GM18519 (cell line): ENCODE measurements around the gene ATP1A4.

ENCODE experiments used
- ATAC-seq: cut with Tn5 transposase; IDR thresholded peaks from one replicate; pipeline ENCODE4 v1.9.1; 2021; ENCODE audit warnings: mild to moderate bottlenecking, moderate library complexity; ENCODE audit not compliant: unreplicated experiment, low FRiP score

Gene ATP1A4

DNA sequence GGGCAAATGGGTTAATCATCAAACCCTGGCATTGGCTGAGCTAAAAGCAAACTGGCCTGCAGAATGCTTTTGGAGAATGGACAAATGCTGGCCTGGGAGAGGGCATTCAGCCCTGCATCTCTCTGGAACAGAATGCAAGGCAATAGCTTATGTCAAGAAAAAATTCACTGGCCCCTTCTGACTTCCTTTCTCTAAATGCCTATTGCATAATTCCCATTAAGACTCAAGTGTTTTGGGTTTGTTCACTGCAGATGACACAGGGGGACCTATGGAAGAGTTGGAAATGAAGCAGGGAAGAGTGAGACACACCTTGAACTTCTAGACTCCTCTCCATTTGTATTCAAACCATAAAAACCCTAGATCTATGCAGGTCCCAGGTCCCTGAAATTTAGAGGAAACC, 69.7 kb downstream of the ATP1A4 start:
- no peak for ATAC-seq

DNA sequence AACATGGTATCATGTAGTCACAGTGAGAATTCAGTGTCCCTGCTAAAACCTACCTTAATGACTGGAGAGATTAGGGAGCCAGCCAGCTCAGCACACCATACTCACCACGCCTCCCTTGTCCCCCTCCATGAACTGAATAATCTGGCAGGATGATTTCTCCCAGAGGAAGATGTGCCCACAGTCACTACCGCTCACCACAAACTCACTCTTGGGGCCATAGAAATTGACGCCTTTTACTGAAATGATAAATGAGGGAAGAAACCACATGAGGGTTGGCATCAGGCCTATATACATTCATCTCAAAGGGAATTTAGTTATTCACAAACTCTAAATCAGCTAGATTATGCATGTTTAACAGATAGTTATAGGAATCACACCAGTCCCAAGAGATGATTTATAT, 71.1 kb downstream of the ATP1A4 start:
- ATAC-seq, result no peak

DNA sequence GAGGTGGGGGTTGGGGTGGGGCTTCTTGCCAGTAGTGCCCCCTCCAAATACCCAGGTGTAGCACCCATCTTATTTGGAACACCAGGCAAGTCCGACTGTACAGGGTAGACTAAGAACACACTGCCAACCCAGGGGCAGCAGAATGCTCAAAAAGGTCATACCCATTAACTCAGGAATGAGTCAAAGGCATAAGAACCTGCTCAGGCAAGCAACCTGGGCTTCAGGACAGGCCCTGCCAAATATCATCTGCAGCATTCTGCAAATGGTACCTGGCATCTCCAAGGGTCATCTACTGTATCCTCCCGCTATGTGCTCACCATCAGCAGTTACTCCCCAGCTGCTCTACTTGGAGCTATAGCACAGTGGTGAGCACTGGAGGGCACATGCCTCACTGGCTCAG, 73.2 kb downstream of the ATP1A4 start:
- no peak for ATAC-seq

DNA sequence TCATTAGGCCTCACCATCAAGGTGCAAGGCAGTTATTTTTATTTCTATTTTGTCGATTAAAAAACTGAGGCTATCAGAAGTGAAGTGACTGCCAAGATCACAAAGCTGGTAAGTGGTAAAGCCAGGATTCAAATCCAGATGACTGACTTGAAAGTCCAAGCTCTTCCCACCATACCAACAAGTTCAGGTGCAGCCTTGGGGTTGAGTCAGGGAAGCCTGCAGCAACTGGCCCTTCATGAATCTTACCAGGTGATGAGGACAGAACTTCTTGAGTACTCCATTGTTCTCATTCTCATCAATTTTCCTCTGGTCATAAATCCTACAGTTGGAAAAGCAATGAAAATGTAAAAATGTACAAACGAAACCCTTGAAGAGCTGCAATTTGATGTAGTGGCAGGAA, 73.9 kb downstream of the ATP1A4 start:
- ATAC-seq, result no peak

DNA sequence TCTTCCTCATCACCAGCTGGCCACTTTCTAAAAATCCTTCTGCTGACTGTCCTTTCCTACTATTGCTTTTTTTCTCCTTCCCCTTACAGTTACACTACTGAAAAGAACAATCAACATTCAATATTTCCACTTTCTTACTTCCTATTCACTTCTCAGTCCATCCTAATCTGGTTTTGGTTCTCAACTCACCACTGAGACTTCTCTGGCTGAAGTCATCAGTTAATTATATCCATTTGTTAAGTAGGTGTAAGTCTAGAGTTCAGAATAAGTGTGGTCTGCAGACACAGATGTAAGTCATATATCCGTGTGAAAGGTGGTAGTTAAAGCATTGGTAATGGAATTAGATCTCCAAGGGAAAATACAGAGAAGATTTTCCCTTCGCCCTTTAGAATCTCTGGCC, 75.2 kb downstream of the ATP1A4 start:
- ATAC-seq, result no peak

DNA sequence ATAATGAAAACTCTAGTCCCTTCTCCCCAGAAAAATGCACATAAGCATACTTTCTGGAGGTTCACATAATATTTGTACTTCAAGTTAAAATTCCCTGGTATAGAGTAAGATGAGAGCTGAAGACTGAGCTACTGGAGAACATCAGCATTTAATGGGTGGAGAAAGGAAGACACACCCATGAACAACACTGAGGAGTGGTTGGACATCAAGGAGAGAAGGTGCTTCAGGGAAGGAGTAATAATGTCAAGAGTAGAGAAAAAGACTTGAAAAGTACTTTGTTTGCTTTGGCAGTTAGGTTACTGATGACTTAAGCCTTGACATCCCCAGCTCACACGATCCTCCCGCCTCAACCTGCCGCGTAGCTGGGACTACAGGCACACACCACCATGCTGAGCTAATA, 75.6 kb downstream of the ATP1A4 start:
- no peak for ATAC-seq

DNA sequence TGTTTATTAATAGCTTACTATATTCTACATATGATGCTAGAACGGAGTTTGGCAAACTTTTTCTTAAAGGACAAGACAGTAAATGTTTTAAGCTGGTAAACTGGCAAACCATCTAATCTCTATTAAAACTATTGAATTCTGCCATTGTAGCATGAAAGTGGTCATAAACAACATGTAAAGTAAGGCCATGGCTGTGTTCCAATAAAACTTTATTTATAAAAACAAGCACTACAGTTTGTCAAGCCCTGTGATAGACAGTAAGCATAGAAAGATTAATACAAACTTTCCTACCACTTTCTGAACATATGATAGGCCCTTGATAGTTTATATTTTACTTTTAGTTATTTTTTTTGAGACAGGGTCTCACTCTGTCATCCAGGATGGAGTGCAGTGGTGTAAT, 76.2 kb downstream of the ATP1A4 start:
- ATAC-seq, result no peak

- ATAC-seq, result no peak
These were observed 77.0 kb downstream of the ATP1A4 start for GRCh38 chr1:160228431-160228830.

DNA sequence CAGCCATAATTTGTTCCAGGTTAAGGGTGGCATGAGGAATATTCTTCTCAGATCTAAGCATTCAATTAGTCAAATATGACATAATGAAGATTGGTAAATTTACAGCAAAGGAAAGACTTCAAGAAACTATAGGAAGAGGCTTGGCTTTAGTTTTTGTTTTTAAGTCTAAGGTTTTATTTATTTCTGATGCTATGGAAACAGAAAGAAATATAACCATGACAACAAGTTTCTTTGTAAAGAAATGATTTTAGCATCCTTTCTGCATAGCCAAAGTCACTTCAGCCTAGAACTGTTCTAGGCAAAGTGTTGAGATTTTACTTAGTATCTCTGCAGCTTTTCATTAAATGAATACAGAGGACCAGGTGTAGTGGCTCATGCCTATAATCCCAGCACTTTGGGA, 81.5 kb downstream of the ATP1A4 start:
- no peak for ATAC-seq
